GM12864 (cell line): ENCODE results near the gene LINC00305.
A peak's percentile ranks its signal among the peaks of the same experiment; 100 is the strongest.

Experiments
- DNase-seq: peaks from one replicate; pipeline ENCODE4 v3.0.0-alpha.2; 2011; ENCODE audit warnings: low read depth
- H3K4me3 ChIP-seq: 2 replicates; pipeline ENCODE4 v1.5.1; 2011; ENCODE audit warnings: mild to moderate bottlenecking, low read depth, low read length, control low read depth
- TF ChIP-seq, protein P1 (sequence below): IDR thresholded peaks from 2 replicates; pipeline ENCODE4 v1.5.1; 2011; ENCODE audit warnings: low read depth, mild to moderate bottlenecking, moderate library complexity, low read length, control low read depth, inconsistent platforms; ENCODE audit errors: missing control alignments

The LINC00305 gene

GRCh38 chr18:64083916-64084315 lies 65.0 kb downstream of the LINC00305 start:
- no peak for DNase-seq
- TF ChIP-seq, protein P1, sequence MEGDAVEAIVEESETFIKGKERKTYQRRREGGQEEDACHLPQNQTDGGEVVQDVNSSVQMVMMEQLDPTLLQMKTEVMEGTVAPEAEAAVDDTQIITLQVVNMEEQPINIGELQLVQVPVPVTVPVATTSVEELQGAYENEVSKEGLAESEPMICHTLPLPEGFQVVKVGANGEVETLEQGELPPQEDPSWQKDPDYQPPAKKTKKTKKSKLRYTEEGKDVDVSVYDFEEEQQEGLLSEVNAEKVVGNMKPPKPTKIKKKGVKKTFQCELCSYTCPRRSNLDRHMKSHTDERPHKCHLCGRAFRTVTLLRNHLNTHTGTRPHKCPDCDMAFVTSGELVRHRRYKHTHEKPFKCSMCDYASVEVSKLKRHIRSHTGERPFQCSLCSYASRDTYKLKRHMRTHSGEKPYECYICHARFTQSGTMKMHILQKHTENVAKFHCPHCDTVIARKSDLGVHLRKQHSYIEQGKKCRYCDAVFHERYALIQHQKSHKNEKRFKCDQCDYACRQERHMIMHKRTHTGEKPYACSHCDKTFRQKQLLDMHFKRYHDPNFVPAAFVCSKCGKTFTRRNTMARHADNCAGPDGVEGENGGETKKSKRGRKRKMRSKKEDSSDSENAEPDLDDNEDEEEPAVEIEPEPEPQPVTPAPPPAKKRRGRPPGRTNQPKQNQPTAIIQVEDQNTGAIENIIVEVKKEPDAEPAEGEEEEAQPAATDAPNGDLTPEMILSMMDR, result no peak
- no peak overlapping the region for H3K4me3 ChIP-seq

- TF ChIP-seq, protein P1, result no peak
- no peak for DNase-seq
- no peak overlapping the region for H3K4me3 ChIP-seq
Measured at GRCh38 chr18:64082513-64082912, 66.4 kb downstream of the LINC00305 start.

- TF ChIP-seq, protein P1, result peak; percentile 4
- no peak for DNase-seq
- H3K4me3 ChIP-seq, result no peak overlapping the region
Measured at GRCh38 chr18:64082054-64082453, 66.8 kb downstream of the LINC00305 start.

DNA sequence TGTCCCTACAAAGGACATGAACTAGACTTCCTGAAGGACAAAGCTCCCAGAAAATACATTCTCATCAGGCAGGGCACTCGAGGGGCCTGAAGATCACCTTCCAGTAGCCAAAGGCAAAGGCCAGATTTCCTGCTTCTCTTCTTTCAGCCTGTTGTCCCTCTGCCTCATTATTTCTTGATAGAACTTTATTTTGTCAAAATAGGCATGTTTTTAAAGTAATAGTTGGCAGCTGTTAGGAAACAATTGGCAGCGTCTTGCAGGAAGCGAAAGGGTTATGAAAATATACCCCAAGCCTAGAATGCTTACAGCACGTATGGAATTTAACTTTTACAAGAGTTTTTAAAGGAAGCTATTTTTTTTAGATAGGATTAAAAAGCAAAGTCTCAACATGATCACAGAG lies 74.9 kb downstream of the LINC00305 start:
- no peak for DNase-seq
- no peak overlapping the region for H3K4me3 ChIP-seq
- TF ChIP-seq, protein P1, result no peak

DNA sequence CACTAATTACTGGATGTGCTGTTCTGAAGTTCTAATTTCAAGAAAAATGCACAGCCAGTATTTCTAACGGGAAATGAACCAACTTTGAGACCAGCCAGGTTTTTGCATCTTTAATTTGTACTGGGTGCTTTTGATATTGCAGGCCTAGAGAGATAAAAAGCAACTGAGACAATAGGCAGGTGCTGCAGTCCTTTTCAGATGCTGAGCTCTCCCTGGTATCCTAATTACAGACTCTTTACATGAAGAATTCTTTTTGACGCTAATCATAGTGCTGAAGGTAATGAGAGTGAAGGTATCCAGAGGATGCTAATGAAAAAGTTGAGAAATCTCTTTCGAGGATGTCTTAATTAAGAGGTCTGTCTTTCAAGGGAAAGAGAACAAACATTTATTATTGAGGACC lies 93.9 kb downstream of the LINC00305 start:
- no peak overlapping the region for H3K4me3 ChIP-seq
- TF ChIP-seq, protein P1, result no peak
- DNase-seq, result no peak

DNA sequence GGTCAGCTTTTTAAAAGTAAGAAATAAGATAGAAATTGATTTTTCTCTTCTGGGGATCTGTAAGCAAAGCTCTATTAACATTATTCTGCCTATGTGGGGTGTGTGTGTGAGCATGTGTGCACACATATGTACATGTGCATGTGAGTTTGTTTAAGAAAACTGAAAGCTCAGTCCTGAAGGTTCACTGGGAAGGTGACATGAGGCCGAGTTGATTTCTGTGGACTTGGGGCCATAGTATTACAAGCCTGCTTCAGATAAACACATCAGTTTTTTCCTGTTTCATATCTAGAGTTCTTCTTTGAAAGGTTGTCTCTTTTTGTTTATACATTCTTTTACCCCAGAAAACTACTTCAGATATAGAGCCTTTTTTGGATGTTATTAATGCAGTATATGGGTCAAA lies 95.6 kb downstream of the LINC00305 start:
- TF ChIP-seq, protein P1, result no peak
- no peak overlapping the region for H3K4me3 ChIP-seq
- no peak for DNase-seq

- no peak overlapping the region for H3K4me3 ChIP-seq
- DNase-seq, result no peak
- TF ChIP-seq, protein P1, result no peak
Measured at GRCh38 chr18:64052772-64053171, 96.1 kb downstream of the LINC00305 start.
